Liver (tissue), 3 donors: ENCODE data around the gene ANKRD29.

Experiments used
- CTCF ChIP-seq: fragments of 150-350 bp; IDR thresholded peaks from 2 replicates; pipeline ENCODE4 v1.5.1; 2017; ENCODE audit warnings: improper control_type of control experiment, low read depth, low read length; ENCODE audit not compliant: missing input control
- RXRA ChIP-seq, 2 donors: IDR thresholded peaks; 2 replicates each; pipeline ENCODE4 v1.6.1; 2017 to 2018; ENCODE audit warnings: antibody characterized with exemption in 2 of 2, mild to moderate bottlenecking in 1 of 2
- YY1 ChIP-seq: IDR thresholded peaks from 2 replicates; pipeline ENCODE4 v1.6.1; 2016; ENCODE audit warnings: antibody characterized with exemption, mild to moderate bottlenecking
- donor health status: healthy.
- donor health status: healthy.

- TF ChIP-seq YY1 (no peak), CTCF (no peak), RXRA (IDR thresholded peaks at IDR 0.05) (no peak)
Measured at GRCh38 chr18:23595591-23595990, 67.1 kb downstream of the ANKRD29 start.
